K562 (cell line): ENCODE data around the gene OR2V2. TPM values are rescaled to one million over a fixed set of nuclear protein-coding genes. Genes with fewer than 3 reads are reported as not detected.

Source experiments
- FOXP1 ChIP-seq: sonication (generic); formaldehyde crosslinking; IDR thresholded peaks from 2 replicates; pipeline ENCODE4 v1.8.0; 2022; ENCODE audit warnings: mild to moderate bottlenecking, missing genetic modification reagents
- HDAC1 ChIP-seq, 2 experiments: fragments of 450-650 bp; IDR thresholded peaks; 2 replicates each; pipeline ENCODE4 v1.6.1; 2016 to 2017; ENCODE audit warnings: inconsistent platforms in 1 of 2, mild to moderate bottlenecking in 1 of 2, moderate library complexity in 1 of 2
- RB1 ChIP-seq: fragments of 450-650 bp; IDR thresholded peaks from 2 replicates; pipeline ENCODE4 v1.6.1; 2017; ENCODE audit warnings: low read depth, mild to moderate bottlenecking
- RBM17 ChIP-seq: fragments of 200-400 bp; formaldehyde crosslinking; IDR thresholded peaks from 2 replicates; pipeline ENCODE4 v1.6.1; 2017; ENCODE audit warnings: low read depth, mild to moderate bottlenecking, low read length, borderline replicate concordance
- RFX7 ChIP-seq: fragments of 250-450 bp; sonication (Bioruptor Pico); IDR thresholded peaks from 2 replicates; pipeline ENCODE4 v1.5.1; 2021; ENCODE audit warnings: mild to moderate bottlenecking
- U2AF1 ChIP-seq: fragments of 200-400 bp; formaldehyde crosslinking; optimal IDR thresholded peaks from 2 replicates; pipeline ENCODE3; 2017; ENCODE audit warnings: mild to moderate bottlenecking, low read depth, low read length, moderate library complexity
- ZNF282 ChIP-seq: sonication (generic); formaldehyde crosslinking; IDR thresholded peaks from 2 replicates; pipeline ENCODE4 v1.8.1; 2023; ENCODE audit warnings: missing genetic modification reagents
- ZNF740 ChIP-seq, 3 experiments: fragments of 200-800 bp in 1 of 3; sonication (Bioruptor generic) in 1 of 3; sonication (generic) in 1 of 3; formaldehyde crosslinking in 1 of 3; IDR thresholded peaks; 2 replicates each; pipeline versions ENCODE4 v1.6.1 to v1.8.0; 2016 to 2022; ENCODE audit warnings: mild to moderate bottlenecking in 2 of 3, missing compliant biosample characterization in 2 of 3, missing genetic modification characterization in 2 of 3, missing genetic modification reagents in 1 of 3
- polyA plus RNA-seq, 8 experiments: library from polyadenylated mRNA; depleted of rRNA in 4 of 8; stranded (reverse) in 5 of 8; unstranded in 3 of 8; fragments of >200 nt; fragmentation: Nextera tagmentation in 2 of 8; fragmentation: Illumina TruSeq in 1 of 8; extraction: Ambion mirVana in 2 of 8; extraction: Trizol in 1 of 8; gene quantifications; 2 replicates each; pipeline versions ENCODE4 v1.2.1 to v1.2.3, GENCODE V29; 2011 to 2014; ENCODE audit warnings: inconsistent platforms in 1 of 8, missing spikeins in 1 of 8
- total RNA-seq, 7 experiments: library from RNA; depleted of rRNA in 6 of 7; stranded (reverse); fragments of >200 nt in 6 of 7; fragmentation: Illumina TruSeq in 2 of 7; extraction: Trizol in 2 of 7; gene quantifications; 2 replicates each; pipeline versions ENCODE4 v1.2.1 to v1.2.3, GENCODE V29; 2011 to 2021; ENCODE audit warnings: low replicate concordance in 1 of 7
- TF ChIP-seq, protein P1 (sequence below): sonication (generic); formaldehyde crosslinking; IDR thresholded peaks from 2 replicates; pipeline ENCODE4 v1.8.0; 2022; ENCODE audit warnings: mild to moderate bottlenecking, missing genetic modification reagents
- TF ChIP-seq, protein P2 (sequence below): fragments of 250-450 bp; sonication (Bioruptor Pico); IDR thresholded peaks from 2 replicates; pipeline ENCODE4 v1.4.0; 2020
- TF ChIP-seq, protein P3 (sequence below), 2 experiments: IDR thresholded peaks; 2 replicates each; pipeline ENCODE4 v1.6.1; 2012; ENCODE audit warnings: improper control_type of control experiment in 2 of 2, low read depth in 2 of 2, low read length in 2 of 2, borderline replicate concordance in 1 of 2

The OR2V2 gene
- total and polyA plus RNA-seq, 9 of the 15 experiments (the other 6 are each of a cell fraction or from before 2014, with no cell fraction given) = 0.01 TPM; not detected in 8

GRCh38 chr5:181189962-181190710 is 42.8 kb downstream of the OR2V2 start (continued):
- TF ChIP-seq ZNF740 (CRISPR knock-in tag; IDR thresholded peaks at IDR 0.05) (peak; percentile 31; the same call in 1 of the 2 replicates), ZNF740 (tag; IDR thresholded peaks at IDR 0.05) (no peak; a peak in 1 of 4 replicates), ZNF282 (CRISPR knock-in tag) (no peak), RBM17 (no peak), FOXP1 (CRISPR knock-in tag) (no peak), RFX7 (CRISPR knock-in tag) (no peak), U2AF1 (no peak), HDAC1 (IDR thresholded peaks at IDR 0.05) (peak in 1 of 2 experiments; percentile 16; a peak in 1 of 4 replicates), RB1 (0 out of 2 replicates have a peak, but pooled peaks have one; percentile 18)
- TF ChIP-seq, protein P1, sequence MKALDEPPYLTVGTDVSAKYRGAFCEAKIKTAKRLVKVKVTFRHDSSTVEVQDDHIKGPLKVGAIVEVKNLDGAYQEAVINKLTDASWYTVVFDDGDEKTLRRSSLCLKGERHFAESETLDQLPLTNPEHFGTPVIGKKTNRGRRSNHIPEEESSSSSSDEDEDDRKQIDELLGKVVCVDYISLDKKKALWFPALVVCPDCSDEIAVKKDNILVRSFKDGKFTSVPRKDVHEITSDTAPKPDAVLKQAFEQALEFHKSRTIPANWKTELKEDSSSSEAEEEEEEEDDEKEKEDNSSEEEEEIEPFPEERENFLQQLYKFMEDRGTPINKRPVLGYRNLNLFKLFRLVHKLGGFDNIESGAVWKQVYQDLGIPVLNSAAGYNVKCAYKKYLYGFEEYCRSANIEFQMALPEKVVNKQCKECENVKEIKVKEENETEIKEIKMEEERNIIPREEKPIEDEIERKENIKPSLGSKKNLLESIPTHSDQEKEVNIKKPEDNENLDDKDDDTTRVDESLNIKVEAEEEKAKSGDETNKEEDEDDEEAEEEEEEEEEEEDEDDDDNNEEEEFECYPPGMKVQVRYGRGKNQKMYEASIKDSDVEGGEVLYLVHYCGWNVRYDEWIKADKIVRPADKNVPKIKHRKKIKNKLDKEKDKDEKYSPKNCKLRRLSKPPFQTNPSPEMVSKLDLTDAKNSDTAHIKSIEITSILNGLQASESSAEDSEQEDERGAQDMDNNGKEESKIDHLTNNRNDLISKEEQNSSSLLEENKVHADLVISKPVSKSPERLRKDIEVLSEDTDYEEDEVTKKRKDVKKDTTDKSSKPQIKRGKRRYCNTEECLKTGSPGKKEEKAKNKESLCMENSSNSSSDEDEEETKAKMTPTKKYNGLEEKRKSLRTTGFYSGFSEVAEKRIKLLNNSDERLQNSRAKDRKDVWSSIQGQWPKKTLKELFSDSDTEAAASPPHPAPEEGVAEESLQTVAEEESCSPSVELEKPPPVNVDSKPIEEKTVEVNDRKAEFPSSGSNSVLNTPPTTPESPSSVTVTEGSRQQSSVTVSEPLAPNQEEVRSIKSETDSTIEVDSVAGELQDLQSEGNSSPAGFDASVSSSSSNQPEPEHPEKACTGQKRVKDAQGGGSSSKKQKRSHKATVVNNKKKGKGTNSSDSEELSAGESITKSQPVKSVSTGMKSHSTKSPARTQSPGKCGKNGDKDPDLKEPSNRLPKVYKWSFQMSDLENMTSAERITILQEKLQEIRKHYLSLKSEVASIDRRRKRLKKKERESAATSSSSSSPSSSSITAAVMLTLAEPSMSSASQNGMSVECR (CRISPR knock-in tag) = peak; percentile 42; the same call in 1 of the 2 replicates
- TF ChIP-seq, protein P2, sequence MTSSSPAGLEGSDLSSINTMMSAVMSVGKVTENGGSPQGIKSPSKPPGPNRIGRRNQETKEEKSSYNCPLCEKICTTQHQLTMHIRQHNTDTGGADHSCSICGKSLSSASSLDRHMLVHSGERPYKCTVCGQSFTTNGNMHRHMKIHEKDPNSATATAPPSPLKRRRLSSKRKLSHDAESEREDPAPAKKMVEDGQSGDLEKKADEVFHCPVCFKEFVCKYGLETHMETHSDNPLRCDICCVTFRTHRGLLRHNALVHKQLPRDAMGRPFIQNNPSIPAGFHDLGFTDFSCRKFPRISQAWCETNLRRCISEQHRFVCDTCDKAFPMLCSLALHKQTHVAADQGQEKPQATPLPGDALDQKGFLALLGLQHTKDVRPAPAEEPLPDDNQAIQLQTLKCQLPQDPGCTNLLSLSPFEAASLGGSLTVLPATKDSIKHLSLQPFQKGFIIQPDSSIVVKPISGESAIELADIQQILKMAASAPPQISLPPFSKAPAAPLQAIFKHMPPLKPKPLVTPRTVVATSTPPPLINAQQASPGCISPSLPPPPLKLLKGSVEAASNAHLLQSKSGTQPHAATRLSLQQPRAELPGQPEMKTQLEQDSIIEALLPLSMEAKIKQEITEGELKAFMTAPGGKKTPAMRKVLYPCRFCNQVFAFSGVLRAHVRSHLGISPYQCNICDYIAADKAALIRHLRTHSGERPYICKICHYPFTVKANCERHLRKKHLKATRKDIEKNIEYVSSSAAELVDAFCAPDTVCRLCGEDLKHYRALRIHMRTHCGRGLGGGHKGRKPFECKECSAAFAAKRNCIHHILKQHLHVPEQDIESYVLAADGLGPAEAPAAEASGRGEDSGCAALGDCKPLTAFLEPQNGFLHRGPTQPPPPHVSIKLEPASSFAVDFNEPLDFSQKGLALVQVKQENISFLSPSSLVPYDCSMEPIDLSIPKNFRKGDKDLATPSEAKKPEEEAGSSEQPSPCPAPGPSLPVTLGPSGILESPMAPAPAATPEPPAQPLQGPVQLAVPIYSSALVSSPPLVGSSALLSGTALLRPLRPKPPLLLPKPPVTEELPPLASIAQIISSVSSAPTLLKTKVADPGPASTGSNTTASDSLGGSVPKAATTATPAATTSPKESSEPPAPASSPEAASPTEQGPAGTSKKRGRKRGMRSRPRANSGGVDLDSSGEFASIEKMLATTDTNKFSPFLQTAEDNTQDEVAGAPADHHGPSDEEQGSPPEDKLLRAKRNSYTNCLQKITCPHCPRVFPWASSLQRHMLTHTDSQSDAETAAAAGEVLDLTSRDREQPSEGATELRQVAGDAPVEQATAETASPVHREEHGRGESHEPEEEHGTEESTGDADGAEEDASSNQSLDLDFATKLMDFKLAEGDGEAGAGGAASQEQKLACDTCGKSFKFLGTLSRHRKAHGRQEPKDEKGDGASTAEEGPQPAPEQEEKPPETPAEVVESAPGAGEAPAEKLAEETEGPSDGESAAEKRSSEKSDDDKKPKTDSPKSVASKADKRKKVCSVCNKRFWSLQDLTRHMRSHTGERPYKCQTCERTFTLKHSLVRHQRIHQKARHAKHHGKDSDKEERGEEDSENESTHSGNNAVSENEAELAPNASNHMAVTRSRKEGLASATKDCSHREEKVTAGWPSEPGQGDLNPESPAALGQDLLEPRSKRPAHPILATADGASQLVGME (CRISPR knock-in tag) = no peak
- TF ChIP-seq, protein P3, sequence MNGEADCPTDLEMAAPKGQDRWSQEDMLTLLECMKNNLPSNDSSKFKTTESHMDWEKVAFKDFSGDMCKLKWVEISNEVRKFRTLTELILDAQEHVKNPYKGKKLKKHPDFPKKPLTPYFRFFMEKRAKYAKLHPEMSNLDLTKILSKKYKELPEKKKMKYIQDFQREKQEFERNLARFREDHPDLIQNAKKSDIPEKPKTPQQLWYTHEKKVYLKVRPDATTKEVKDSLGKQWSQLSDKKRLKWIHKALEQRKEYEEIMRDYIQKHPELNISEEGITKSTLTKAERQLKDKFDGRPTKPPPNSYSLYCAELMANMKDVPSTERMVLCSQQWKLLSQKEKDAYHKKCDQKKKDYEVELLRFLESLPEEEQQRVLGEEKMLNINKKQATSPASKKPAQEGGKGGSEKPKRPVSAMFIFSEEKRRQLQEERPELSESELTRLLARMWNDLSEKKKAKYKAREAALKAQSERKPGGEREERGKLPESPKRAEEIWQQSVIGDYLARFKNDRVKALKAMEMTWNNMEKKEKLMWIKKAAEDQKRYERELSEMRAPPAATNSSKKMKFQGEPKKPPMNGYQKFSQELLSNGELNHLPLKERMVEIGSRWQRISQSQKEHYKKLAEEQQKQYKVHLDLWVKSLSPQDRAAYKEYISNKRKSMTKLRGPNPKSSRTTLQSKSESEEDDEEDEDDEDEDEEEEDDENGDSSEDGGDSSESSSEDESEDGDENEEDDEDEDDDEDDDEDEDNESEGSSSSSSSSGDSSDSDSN (IDR thresholded peaks at IDR 0.05; ENCODE audit: borderline replicate concordance in 1 of 2, low read depth in 2 of 2, low read length in 2 of 2) = peak in 1 of 2 experiments; percentile 69; a peak in 2 of 4 replicates
